ENCODE results near the gene VWA5A.

- TF ChIP-seq MEF2A (IDR thresholded peaks at IDR 0.05; ENCODE audit: borderline replicate concordance, low read depth) (no peak), TAF1 (IDR thresholded peaks at IDR 0.05; ENCODE audit: borderline replicate concordance, low read depth, low read length) (no peak), RXRA (IDR thresholded peaks at IDR 0.05; ENCODE audit: borderline replicate concordance, low read depth) (no peak), JUND (IDR thresholded peaks at IDR 0.05) (no peak), POLR2AphosphoS5 (IDR thresholded peaks at IDR 0.05; ENCODE audit: low read depth, low read length) (no peak), PBX3 (IDR thresholded peaks at IDR 0.05) (no peak)
- TF ChIP-seq, protein P1, sequence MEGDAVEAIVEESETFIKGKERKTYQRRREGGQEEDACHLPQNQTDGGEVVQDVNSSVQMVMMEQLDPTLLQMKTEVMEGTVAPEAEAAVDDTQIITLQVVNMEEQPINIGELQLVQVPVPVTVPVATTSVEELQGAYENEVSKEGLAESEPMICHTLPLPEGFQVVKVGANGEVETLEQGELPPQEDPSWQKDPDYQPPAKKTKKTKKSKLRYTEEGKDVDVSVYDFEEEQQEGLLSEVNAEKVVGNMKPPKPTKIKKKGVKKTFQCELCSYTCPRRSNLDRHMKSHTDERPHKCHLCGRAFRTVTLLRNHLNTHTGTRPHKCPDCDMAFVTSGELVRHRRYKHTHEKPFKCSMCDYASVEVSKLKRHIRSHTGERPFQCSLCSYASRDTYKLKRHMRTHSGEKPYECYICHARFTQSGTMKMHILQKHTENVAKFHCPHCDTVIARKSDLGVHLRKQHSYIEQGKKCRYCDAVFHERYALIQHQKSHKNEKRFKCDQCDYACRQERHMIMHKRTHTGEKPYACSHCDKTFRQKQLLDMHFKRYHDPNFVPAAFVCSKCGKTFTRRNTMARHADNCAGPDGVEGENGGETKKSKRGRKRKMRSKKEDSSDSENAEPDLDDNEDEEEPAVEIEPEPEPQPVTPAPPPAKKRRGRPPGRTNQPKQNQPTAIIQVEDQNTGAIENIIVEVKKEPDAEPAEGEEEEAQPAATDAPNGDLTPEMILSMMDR (IDR thresholded peaks at IDR 0.05): no peak
Observed at GRCh38 chr11:124113890-124114289, 1.4 kb upstream of the VWA5A start.

Measured in SK-N-SH (cell line).